ENCODE data around the gene ZNF668. TPM values are rescaled to one million over a fixed set of nuclear protein-coding genes. Genes with fewer than 3 reads are reported as not detected.

The ZNF668 gene
- total and polyA plus RNA-seq, 4 experiments from 2014 or later = 3.0 to 13.6 (median 9.2) TPM

DNA sequence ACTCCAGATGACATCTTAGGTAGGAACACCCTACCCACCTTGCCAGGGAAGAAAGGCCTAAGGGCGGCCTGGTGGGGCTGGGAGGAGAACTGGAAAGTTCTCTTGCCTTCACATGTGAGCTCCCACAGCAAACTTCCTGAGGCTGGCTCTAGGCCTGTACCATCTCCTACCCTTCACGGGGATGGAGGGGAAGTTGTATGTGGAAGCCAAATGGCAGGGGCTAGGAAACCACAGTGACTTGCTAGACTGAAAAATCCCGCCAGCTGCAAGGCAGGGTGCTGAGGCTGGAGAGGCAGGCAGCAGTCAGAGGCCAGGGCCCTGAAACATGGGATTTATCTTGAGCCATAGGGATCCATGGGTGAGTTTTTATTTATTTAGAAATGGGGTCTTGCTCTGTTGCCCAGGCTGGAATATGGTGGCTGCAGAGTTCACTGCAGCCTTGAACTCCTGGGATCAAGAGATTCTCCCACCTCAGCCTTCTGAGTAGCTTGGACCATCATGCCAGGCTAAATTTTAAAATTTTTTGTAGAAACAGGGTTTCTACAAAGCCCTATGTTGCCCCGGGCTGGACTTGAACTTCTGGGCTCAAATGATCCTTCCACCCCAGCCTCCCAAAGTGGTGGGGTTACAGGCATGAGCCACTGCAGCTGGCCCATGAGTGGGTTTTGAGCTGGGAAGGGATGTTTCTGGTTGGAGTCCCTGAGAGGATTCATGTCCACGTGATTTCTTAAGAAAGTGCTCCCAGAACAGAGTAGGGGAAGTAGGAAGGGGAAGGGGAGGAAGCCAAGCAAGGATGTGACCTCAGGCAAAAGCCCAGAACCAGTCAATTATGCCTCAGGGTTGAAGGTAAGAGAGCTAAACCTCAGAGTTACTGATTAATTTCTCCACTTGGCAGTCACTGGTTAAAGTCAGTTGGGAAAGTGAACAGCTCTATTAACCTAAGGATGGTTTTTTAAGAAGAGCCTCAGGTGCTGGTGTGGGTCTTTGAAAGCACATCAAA is 39.4 kb upstream of the ZNF668 start:
- POLR2A ChIA-PET (ENCODE audit: partially characterized antibody) = interaction anchor here (1.6 kb wide), 1 partner anchor 67 kb away, joined by 8 read pairs; the partner anchor contains the start of gene FUS
- no peak overlapping the region for H3K4me3 ChIP-seq (ENCODE audit: low read length in 2 of 2)
- peak overlapping the region in 3 of 7 donors; percentile 14 to 80 (median 22) for H3K27ac Mint-ChIP-seq
- intact Hi-C loops (cut with micrococcal nuclease) = no loop called here
- no peaks in the 10 kb centered on the region for H3K9me3 ChIP-seq (ENCODE audit: control insufficient read depth in 1 of 2, low read length in 2 of 2)
- H3K4me1 Mint-ChIP-seq = peaks cover 6 to 22% (median 12%) of the 10 kb centered on the region in 4 donors
- peaks cover 0 to 2% (median 0%) of the 10 kb centered on the region in 8 donors for H3K9me3 Mint-ChIP-seq
- no peaks in the 10 kb centered on the region for H3K27me3 ChIP-seq (ENCODE audit: insufficient read depth, low read length)
- peaks cover 3 to 28% of the 10 kb centered on the region in 2 donors for H3K36me3 Mint-ChIP-seq
- DNase-seq = no peak
- CTCF ChIA-PET (ENCODE audit: partially characterized antibody) = interaction anchor here (0.6 to 1.5 kb wide), 2 partner anchors 29 to 45 kb away, joined by 3 to 4 read pairs; no protein-coding TSS in a partner anchor
- no peak overlapping the region for H3K27ac ChIP-seq (ENCODE audit: low read depth, low read length)
- no peaks in the 10 kb centered on the region for H3K27me3 Mint-ChIP-seq
- peaks cover 13% of the 10 kb centered on the region for H3K4me1 ChIP-seq (ENCODE audit: insufficient read depth, low read length)
- peaks cover 6% of the 10 kb centered on the region for H3K36me3 ChIP-seq (ENCODE audit: insufficient read depth, low read length)
- no peak overlapping the region for H3K4me3 Mint-ChIP-seq

DNA sequence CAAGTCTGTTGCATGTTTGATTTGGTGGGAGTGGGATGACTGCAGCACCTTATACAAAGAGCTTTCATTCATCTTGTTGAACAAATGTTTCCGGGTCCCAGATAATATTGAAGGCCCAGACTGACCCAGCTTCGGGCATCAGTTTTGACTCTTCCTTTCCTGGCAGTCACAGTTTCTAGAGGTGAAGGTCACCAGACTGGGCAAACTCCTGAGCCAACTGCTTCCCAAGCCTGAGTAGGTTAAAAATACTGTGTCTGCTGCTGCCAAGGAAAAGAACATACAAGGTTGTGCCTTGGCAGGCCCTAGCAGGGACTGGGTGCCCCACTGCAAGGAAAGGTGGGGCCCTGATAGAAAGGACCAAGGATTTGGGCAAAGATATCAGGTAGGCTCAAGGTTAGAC is 38.7 kb upstream of the ZNF668 start:
- H3K27me3 ChIP-seq (ENCODE audit: insufficient read depth, low read length) = no peaks in the 10 kb centered on the region
- H3K4me3 Mint-ChIP-seq = peak overlapping the region in 1 of 8 donors; percentile 6
- peaks cover 4 to 20% (median 10%) of the 10 kb centered on the region in 4 donors for H3K4me1 Mint-ChIP-seq
- no peaks in the 10 kb centered on the region for H3K27me3 Mint-ChIP-seq
- peaks cover 3 to 23% of the 10 kb centered on the region in 2 donors for H3K36me3 Mint-ChIP-seq
- H3K27ac Mint-ChIP-seq = no peak overlapping the region
- H3K9me3 Mint-ChIP-seq = peaks cover 0 to 2% (median 0%) of the 10 kb centered on the region in 8 donors
- CTCF ChIA-PET (ENCODE audit: partially characterized antibody) = no interaction called here
- intact Hi-C loops (cut with micrococcal nuclease) = no loop called here
- no peaks in the 10 kb centered on the region for H3K9me3 ChIP-seq (ENCODE audit: control insufficient read depth in 1 of 2, low read length in 2 of 2)
- H3K27ac ChIP-seq (ENCODE audit: low read depth, low read length) = no peak overlapping the region
- no peak overlapping the region for H3K4me3 ChIP-seq (ENCODE audit: low read length in 2 of 2)
- peaks cover 12% of the 10 kb centered on the region for H3K4me1 ChIP-seq (ENCODE audit: insufficient read depth, low read length)
- no peak for DNase-seq
- POLR2A ChIA-PET (ENCODE audit: partially characterized antibody) = interaction anchor here (1.6 kb wide), 1 partner anchor 67 kb away, joined by 8 read pairs; the partner anchor contains the start of gene FUS
- H3K36me3 ChIP-seq (ENCODE audit: insufficient read depth, low read length) = peaks cover 6% of the 10 kb centered on the region

DNA sequence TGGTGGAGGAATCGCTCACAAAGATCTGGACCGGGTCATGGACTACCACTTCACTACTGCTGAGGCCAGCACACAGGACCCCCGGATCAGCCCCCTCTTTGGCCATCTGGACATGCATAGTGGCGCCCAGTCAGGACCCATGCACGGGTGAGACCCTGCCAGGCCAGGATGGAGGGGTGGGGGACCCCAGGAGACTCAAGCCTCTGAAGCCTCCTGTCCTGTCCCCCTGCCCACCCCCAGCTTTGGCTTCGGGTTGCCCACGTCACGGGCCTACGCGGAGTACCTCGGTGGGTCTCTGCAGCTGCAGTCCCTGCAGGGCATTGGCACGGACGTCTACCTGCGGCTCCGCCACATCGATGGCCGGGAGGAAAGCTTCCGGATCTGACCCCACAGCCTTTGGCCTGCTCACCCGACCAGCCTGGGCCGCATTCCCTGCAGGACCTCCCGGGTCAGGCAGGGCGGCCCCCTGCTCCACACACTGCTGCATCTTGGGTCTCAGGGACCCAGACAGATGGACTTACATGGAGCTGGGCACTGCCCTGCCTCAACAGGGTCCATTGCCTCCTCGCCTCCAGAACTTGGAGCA is 37.9 kb upstream of the ZNF668 start:
- Histone ChIP-seq H3K27me3 (ENCODE audit: insufficient read depth, low read length) (no peaks in the 10 kb centered on the region), H3K36me3 (ENCODE audit: insufficient read depth, low read length) (peaks cover 6% of the 10 kb centered on the region), H3K4me3 (ENCODE audit: low read length in 2 of 2) (no peak overlapping the region), H3K27ac (ENCODE audit: low read depth, low read length) (no peak overlapping the region), H3K4me1 (ENCODE audit: insufficient read depth, low read length) (peaks cover 16% of the 10 kb centered on the region), H3K9me3 (ENCODE audit: control insufficient read depth in 1 of 2, low read length in 2 of 2) (no peaks in the 10 kb centered on the region)
- intact Hi-C loops (cut with micrococcal nuclease) = no loop called here
- Mint-ChIP-seq H3K4me3 (no peak overlapping the region), H3K36me3 (peaks cover 3 to 20% of the 10 kb centered on the region in 2 donors), H3K9me3 (peaks cover 0 to 2% (median 0%) of the 10 kb centered on the region in 8 donors), H3K27ac (peak overlapping the region in 1 of 7 donors; percentile 42), H3K4me1 (peaks cover 7 to 19% (median 13%) of the 10 kb centered on the region in 4 donors), H3K27me3 (no peaks in the 10 kb centered on the region)
- ChIA-PET CTCF (ENCODE audit: partially characterized antibody) (interaction anchor here (3.1 kb wide), 1 partner anchor 30 kb away, joined by 10 read pairs; no protein-coding TSS in a partner anchor), POLR2A (ENCODE audit: partially characterized antibody) (interaction anchor here (0.8 to 0.9 kb wide), 2 partner anchors 30 to 68 kb away, joined by 3 to 4 read pairs; partner anchors contain the start of gene FUS)
- DNase-seq = no peak

DNA sequence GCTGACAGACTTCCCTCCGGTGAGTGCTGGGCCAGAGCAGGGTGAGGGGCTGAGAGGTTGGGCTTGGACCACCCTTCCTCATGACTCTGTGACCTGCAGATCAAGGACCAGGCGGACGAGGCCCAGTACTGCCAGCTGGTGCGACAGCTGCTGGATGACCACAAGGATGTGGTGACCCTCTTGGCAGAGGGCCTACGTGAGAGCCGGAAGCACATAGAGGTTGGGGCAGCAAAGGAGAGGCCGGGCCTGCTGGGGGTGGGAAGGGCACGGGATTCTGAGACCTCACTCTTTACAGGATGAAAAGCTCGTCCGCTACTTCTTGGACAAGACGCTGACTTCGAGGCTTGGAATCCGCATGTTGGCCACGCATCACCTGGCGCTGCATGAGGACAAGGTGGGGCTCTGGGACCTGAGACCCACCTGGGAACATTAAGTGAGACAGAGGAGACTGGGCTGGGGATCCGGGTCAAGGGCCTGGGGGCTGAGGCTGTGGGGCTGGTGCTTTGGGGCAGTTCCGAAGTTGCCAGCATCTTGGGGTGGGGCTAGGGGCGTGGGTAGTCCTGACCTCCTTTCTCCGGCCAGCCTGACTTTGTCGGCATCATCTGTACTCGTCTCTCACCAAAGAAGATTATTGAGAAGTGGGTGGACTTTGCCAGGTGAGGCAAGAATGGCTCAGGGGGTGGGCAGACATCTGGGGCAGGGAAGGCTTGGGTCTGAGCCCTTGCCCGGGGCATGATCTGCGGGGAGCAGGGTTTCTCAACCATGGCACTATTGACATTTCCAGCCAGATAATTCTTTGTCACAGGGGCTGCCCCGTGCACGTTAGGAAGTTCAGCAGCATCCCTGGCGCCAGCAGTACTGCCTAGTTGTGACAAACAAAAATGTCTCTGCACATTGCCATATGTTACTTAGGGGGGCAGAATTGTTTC is 36.3 kb upstream of the ZNF668 start:
- no peaks in the 10 kb centered on the region for H3K27me3 ChIP-seq (ENCODE audit: insufficient read depth, low read length)
- Mint-ChIP-seq H3K9me3 (peaks cover 0 to 2% (median 0%) of the 10 kb centered on the region in 8 donors), H3K27me3 (no peaks in the 10 kb centered on the region), H3K36me3 (peaks cover 3 to 20% of the 10 kb centered on the region in 2 donors), H3K4me3 (peak overlapping the region in 7 of 8 donors; percentile 26 to 74 (median 57)), H3K27ac (peak overlapping the region in 3 of 7 donors; percentile 56 to 70 (median 59)), H3K4me1 (peaks cover 8 to 23% (median 15%) of the 10 kb centered on the region in 4 donors)
- POLR2A ChIA-PET (ENCODE audit: partially characterized antibody) = interaction anchor here (0.7 to 3.0 kb wide), 3 partner anchors 7 to 70 kb away, joined by 3 to 15 read pairs (median 8); partner anchors contain the start of genes FUS and KAT8
- CTCF ChIA-PET (ENCODE audit: partially characterized antibody) = interaction anchor here (3.1 kb wide), 1 partner anchor 32 kb away, joined by 10 read pairs; no protein-coding TSS in a partner anchor
- H3K27ac ChIP-seq (ENCODE audit: low read depth, low read length) = no peak overlapping the region
- H3K4me3 ChIP-seq (ENCODE audit: low read length in 2 of 2) = no peak overlapping the region
- intact Hi-C loops (cut with micrococcal nuclease) = no loop called here
- H3K4me1 ChIP-seq (ENCODE audit: insufficient read depth, low read length) = peaks cover 20% of the 10 kb centered on the region
- peaks cover 6% of the 10 kb centered on the region for H3K36me3 ChIP-seq (ENCODE audit: insufficient read depth, low read length)
- DNase-seq = no peak
- no peaks in the 10 kb centered on the region for H3K9me3 ChIP-seq (ENCODE audit: control insufficient read depth in 1 of 2, low read length in 2 of 2)

DNA sequence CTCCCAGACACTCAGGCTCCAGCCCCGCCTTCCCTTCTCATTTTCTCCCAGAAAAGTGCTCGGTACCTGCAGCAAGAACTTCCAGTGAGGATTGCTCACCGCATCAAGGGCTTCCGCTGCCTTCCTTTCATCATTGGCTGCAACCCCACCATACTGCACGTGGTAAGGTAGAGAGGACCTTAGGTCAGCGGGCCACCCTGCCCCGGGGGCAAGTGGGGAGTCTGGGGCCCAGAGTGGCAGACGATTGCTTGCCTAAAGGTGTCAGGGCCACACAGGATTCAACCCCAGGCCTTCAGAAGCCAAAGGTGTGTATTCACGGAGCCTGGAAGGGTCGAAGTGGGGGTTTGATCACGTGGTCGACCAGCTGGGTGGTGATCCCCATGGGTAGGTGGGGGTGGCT is 35.6 kb upstream of the ZNF668 start:
- Histone ChIP-seq H3K27me3 (ENCODE audit: insufficient read depth, low read length) (no peaks in the 10 kb centered on the region), H3K9me3 (ENCODE audit: control insufficient read depth in 1 of 2, low read length in 2 of 2) (no peaks in the 10 kb centered on the region), H3K4me3 (ENCODE audit: low read length in 2 of 2) (no peak overlapping the region), H3K4me1 (ENCODE audit: insufficient read depth, low read length) (peaks cover 20% of the 10 kb centered on the region), H3K27ac (ENCODE audit: low read depth, low read length) (no peak overlapping the region), H3K36me3 (ENCODE audit: insufficient read depth, low read length) (peaks cover 6% of the 10 kb centered on the region)
- Mint-ChIP-seq H3K9me3 (peaks cover 0 to 2% (median 0%) of the 10 kb centered on the region in 8 donors), H3K36me3 (peaks cover 3 to 20% of the 10 kb centered on the region in 2 donors), H3K4me3 (peak overlapping the region; percentile 74 to 86 (median 84)), H3K4me1 (peaks cover 8 to 23% (median 15%) of the 10 kb centered on the region in 4 donors), H3K27ac (peak overlapping the region; percentile 64 to 92 (median 82)), H3K27me3 (no peaks in the 10 kb centered on the region)
- DNase-seq = no peak
- POLR2A ChIA-PET (ENCODE audit: partially characterized antibody) = interaction anchor here (1.6 to 3.0 kb wide), 2 partner anchors 8 to 71 kb away, joined by 8 to 15 read pairs; partner anchors contain the start of genes FUS and KAT8
- CTCF ChIA-PET (ENCODE audit: partially characterized antibody) = interaction anchor here (3.1 kb wide), 1 partner anchor 32 kb away, joined by 10 read pairs; no protein-coding TSS in a partner anchor
- intact Hi-C loops (cut with micrococcal nuclease) = no loop called here
